IPS-20b (cell line): Measurements from ENCODE around the gene ZNF70.
"Not testable (repeated sequence)": the region's sequence is repeated elsewhere in the genome, so short reads cannot be mapped to it uniquely, and the experiment has no call there.

Source experiments
- H3K27ac ChIP-seq: one replicate; pipeline ENCODE4 v1.5.1; 2013; ENCODE audit warnings: low read length
- H3K27me3 ChIP-seq: 2 replicates; pipeline ENCODE4 v1.6.1; 2013; ENCODE audit warnings: mild to moderate bottlenecking, low read length, inconsistent platforms; ENCODE audit not compliant: insufficient read depth
- H3K36me3 ChIP-seq: 2 replicates; pipeline ENCODE4 v1.6.1; 2013; ENCODE audit warnings: low read depth, mild to moderate bottlenecking, inconsistent platforms, low read length, moderate library complexity; ENCODE audit not compliant: insufficient read depth
- H3K4me1 ChIP-seq: 2 replicates; pipeline ENCODE4 v1.6.1; 2013; ENCODE audit warnings: mild to moderate bottlenecking, control low read depth, inconsistent platforms, low read length, moderate library complexity; ENCODE audit not compliant: insufficient read depth
- H3K4me3 ChIP-seq: 2 replicates; pipeline ENCODE4 v1.5.1; 2013; ENCODE audit warnings: mild to moderate bottlenecking, low read length, inconsistent platforms
- H3K9ac ChIP-seq: 2 replicates; pipeline ENCODE4 v1.6.1; 2013; ENCODE audit warnings: low read depth, mild to moderate bottlenecking, inconsistent platforms, low read length, moderate library complexity
- H3K9me3 ChIP-seq: 2 replicates; pipeline ENCODE4 v1.6.1; 2013; ENCODE audit warnings: mild to moderate bottlenecking, low read depth, low read length, inconsistent platforms; ENCODE audit not compliant: insufficient read depth

ZNF70 gene

DNA sequence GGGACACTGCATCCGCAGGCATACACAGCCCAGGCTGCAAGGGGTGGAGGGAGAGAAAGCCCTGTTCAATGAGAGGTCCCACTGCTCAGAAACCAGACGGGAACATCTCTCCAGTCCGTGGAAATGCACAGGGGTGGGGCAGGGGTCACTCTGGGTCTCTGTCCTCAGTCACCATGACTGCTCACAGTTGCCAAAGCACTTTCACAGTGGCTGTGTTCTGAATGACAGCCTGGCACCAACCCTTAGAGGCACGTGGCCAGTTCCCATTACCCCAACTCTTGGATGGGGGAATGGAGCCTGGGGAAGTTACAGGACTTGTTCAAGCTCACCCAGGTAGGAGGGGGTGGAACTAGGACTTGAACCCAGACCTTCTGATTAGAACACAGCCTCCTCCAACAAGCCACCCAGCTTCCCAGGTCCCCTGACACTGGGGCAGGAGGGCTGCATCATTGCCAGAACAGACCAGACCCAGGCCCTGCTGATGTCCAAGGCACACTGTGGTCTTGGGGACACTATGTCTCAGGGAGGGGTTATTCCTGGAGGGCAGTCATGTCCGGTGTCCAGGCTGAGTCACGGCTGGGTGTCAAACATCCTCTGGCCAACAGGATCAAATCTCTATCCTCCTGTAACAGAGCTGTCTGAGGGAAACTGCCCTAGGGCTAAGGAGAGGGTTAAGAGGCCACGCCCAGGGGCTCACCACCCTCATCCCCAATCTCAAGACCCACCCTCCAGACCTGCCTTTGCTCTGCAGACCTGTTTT, 8.2 kb downstream of the ZNF70 start:
- Histone ChIP-seq H3K4me3 (no peak overlapping the region), H3K9me3 (no peaks in the 10 kb centered on the region), H3K9ac (no peak overlapping the region), H3K27ac (no peak overlapping the region), H3K27me3 (no peaks in the 10 kb centered on the region), H3K4me1 (no peaks in the 10 kb centered on the region), H3K36me3 (peaks cover 15% of the 10 kb centered on the region)

- H3K4me3 ChIP-seq = no peak overlapping the region
- no peak overlapping the region for H3K9ac ChIP-seq
- H3K9me3 ChIP-seq = no peaks in the 10 kb centered on the region
- H3K27me3 ChIP-seq = no peaks in the 10 kb centered on the region
- H3K4me1 ChIP-seq = no peaks in the 10 kb centered on the region
- H3K27ac ChIP-seq = no peak overlapping the region
- no peaks in the 10 kb centered on the region; the same call in 1 of the 2 replicates for H3K36me3 ChIP-seq
These were observed 13.2 kb downstream of the ZNF70 start for GRCh38 chr22:23737696-23738095.

- H3K4me3 ChIP-seq, H3K27me3 ChIP-seq, H3K9me3 ChIP-seq, H3K4me1 ChIP-seq, H3K36me3 ChIP-seq, H3K27ac ChIP-seq, H3K9ac ChIP-seq: not testable (repeated sequence)
These were observed 22.8 kb downstream of the ZNF70 start for GRCh38 chr22:23728108-23728507.

- Histone ChIP-seq H3K36me3 (no peaks in the 10 kb centered on the region), H3K4me3 (no peak overlapping the region), H3K9ac (no peak overlapping the region), H3K27ac (no peak overlapping the region), H3K4me1 (no peaks in the 10 kb centered on the region), H3K9me3 (no peaks in the 10 kb centered on the region), H3K27me3 (no peaks in the 10 kb centered on the region)
These were observed 28.2 kb downstream of the ZNF70 start for GRCh38 chr22:23722724-23723123.

- Histone ChIP-seq H3K36me3 (no peaks in the 10 kb centered on the region), H3K27me3 (no peaks in the 10 kb centered on the region), H3K27ac (no peak overlapping the region), H3K4me1 (no peaks in the 10 kb centered on the region), H3K4me3 (no peak overlapping the region), H3K9ac (no peak overlapping the region), H3K9me3 (no peaks in the 10 kb centered on the region)
These were observed 28.8 kb downstream of the ZNF70 start for GRCh38 chr22:23722160-23722559.

DNA sequence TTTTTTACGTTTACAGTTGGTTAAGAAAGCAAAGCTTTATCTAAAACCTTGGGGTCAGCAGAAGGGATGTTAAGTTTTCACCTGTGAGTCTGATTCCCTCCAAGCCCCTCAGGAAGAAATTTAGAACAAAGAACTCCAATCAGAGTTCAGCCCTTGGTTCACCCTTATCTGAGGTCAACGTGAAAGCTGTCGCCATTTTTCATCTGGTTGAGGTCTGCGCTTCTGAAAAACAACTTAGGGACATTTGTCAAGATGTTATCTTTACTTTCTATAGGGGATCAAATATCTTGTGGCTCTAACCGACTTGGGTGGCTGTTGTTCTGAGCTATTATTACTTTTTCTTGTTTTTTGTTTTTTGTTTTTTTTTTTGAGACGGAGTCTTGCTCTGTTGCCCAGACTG, 30.1 kb downstream of the ZNF70 start:
- no peaks in the 10 kb centered on the region for H3K27me3 ChIP-seq
- H3K27ac ChIP-seq = no peak overlapping the region
- H3K4me1 ChIP-seq = peaks cover 3% of the 10 kb centered on the region; the same call in 1 of the 2 replicates
- H3K9me3 ChIP-seq = no peaks in the 10 kb centered on the region
- H3K9ac ChIP-seq = no peak overlapping the region
- H3K4me3 ChIP-seq = no peak overlapping the region
- H3K36me3 ChIP-seq = no peaks in the 10 kb centered on the region

DNA sequence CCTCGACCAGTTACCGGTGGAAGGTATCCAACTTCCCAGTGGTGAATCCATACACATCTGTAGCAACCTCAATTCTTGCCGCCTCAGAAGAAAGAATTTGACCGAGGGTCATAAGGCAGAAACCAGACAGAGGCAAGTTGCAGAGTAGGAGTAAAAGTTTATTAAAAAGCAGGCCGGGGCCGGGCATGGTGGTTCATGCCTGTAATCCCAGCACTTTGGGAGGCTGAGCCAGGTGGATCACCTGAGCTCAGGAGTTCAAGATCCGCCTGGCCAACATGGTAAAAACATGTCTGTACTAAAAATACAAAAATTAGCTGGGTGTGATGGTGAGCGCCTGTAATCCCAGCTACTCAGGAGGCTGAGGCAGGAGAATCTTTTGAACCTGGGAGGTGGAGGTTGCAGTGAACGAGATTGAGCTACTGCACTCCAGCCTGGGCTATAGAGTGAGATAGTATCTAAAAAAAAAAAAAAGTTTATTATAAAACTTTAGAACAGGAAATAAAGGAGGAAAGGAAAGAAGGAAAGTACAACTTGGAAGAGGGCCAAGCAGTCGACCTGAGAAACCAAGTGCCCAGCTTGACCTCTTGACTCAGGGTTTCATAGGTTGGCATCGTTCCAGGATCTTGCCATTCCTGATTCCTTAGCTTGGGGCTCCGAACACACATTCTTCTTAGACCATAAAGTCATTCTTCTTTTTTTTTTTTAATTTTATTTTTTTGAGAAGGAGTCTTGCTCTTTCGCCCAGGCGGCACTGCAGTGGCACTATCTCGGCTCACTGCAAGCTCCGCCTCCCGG, 32.3 kb downstream of the ZNF70 start:
- Histone ChIP-seq H3K9ac (no peak overlapping the region), H3K4me3 (no peak overlapping the region), H3K9me3 (no peaks in the 10 kb centered on the region), H3K27ac (no peak overlapping the region), H3K36me3 (peaks cover 10% of the 10 kb centered on the region; the same call in 1 of the 2 replicates), H3K27me3 (no peaks in the 10 kb centered on the region), H3K4me1 (peaks cover 3% of the 10 kb centered on the region; the same call in 1 of the 2 replicates)

- H3K9me3 ChIP-seq = no peaks in the 10 kb centered on the region
- peaks cover 3% of the 10 kb centered on the region; the same call in 1 of the 2 replicates for H3K4me1 ChIP-seq
- H3K27ac ChIP-seq = peak overlapping the region; percentile 34
- peak overlapping the region; percentile 88 for H3K9ac ChIP-seq
- peak overlapping the region; percentile 87 for H3K4me3 ChIP-seq
- H3K27me3 ChIP-seq = no peaks in the 10 kb centered on the region
- peaks cover 21% of the 10 kb centered on the region; the same call in 1 of the 2 replicates for H3K36me3 ChIP-seq
These were observed 33.8 kb downstream of the ZNF70 start for GRCh38 chr22:23716811-23717801.

DNA sequence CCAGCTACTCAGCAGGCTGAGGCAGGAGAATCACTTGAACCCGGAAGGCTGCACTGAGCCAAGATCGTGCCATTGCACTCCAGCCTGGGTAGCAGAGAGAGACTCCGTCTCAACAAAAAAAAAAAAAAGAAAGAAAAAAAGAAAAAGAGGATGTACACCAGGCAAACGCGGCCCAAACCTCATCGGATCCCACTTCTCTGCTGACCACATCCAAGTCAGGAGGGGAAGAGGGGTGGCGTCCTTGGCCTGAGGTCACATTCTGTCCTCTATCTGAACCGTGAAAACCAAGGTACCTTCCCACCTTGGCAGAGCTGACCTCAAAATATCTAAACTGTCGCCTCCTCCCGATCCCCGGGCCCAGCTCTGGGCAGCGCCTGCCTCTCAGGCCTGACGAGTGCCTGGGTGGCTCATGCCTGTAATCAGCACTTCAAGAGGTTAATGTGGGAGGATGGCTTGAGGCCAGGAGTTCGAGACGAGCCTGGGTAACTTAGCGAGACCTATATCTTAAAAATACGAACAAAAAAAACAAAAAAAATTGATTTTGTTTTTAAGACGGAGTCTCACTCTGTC, 35.0 kb downstream of the ZNF70 start:
- Histone ChIP-seq H3K9me3 (no peaks in the 10 kb centered on the region), H3K27ac (no peak overlapping the region), H3K36me3 (peaks cover 33% of the 10 kb centered on the region), H3K9ac (peak overlapping the region; percentile 88; the same call in 1 of the 2 replicates), H3K4me1 (peaks cover 3% of the 10 kb centered on the region; the same call in 1 of the 2 replicates), H3K27me3 (no peaks in the 10 kb centered on the region), H3K4me3 (peak overlapping the region; percentile 87)

DNA sequence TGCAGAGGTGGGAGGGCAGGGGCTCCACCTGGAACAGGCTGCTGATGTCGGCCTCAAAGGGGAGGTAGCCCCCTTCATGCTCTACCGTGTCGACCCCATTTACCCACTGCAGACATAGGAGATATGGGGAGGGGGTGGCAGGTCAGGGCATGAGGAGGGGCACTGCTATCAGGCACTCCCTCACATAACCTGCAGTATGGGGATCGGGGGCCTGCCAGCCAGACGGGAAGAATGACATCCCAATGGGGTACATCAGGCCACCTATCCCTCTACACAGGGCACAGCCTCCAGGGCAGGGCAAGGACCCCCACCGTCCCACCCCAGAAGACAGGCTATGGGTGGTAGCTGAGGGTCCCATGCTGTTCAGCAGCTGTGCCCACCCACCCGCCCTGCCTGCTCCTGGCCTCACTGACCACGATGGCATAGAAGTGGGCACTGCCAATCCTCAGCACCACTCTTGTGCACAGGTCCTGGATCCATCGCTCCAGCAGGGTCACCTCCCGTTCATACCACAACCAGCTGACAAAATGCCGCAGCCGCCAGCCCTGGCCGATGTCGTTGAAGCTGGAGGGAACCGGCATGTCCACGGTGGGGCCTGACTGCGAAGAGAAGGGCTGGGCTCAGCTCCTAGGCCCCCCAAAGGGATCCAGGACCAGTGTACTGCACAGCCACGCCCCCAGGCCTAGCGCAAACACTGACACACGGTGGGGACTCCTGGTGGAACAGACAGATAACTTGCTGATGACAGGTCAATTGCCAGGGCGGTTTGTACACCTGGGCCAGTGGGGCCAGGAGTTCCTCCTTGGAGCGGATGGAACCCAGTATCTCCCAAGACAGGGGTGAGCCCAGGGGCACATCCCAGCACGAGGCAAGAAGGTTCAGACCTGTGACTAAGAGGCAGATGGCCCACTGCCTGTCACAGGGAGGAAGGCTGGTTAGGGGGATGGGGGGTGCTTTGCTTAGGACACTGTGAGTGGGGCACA, 36.0 kb downstream of the ZNF70 start:
- Histone ChIP-seq H3K36me3 (peaks cover 43% of the 10 kb centered on the region), H3K27ac (no peak overlapping the region), H3K27me3 (no peaks in the 10 kb centered on the region), H3K9ac (no peak overlapping the region), H3K4me3 (no peak overlapping the region), H3K4me1 (peaks cover 3% of the 10 kb centered on the region; the same call in 1 of the 2 replicates), H3K9me3 (no peaks in the 10 kb centered on the region)
